Measurements from ENCODE around the gene SLC10A7.

DNA sequence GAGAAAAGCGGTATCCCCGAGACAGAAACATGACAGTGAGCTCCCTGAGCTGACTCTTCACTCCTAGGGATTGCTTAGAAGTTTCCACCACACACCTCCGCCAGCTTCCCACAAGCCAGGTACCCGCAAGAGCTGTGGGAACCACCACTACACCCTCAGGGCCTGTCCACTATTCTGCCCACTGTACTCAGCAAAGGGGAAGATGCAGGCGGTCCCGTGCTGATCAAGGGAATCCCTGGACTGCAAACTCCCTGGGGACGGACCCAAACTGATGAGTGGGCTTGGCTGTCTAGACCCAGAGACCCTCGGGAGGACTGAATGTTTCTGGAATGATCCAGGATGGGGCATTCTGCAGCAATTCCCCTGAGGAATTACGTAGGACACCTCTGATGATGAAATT is 277.2 kb downstream of the SLC10A7 start:
- no peak for TF ChIP-seq CSDC2 (CRISPR knock-in tag; IDR thresholded peaks at IDR 0.05)
- TF ChIP-seq PPARA (CRISPR knock-in tag; IDR thresholded peaks at IDR 0.05; ENCODE audit: borderline replicate concordance): no peak
- TF ChIP-seq ZNF565 (CRISPR knock-in tag; conservative IDR thresholded peaks at IDR 0.05; ENCODE audit: low read depth): no peak
- TF ChIP-seq BACH2 (CRISPR knock-in tag; IDR thresholded peaks at IDR 0.05; ENCODE audit: borderline replicate concordance): no peak
- no peak for TF ChIP-seq GLIS3 (CRISPR knock-in tag; IDR thresholded peaks at IDR 0.05)
- no peak for TF ChIP-seq POU6F1 (CRISPR knock-in tag; IDR thresholded peaks at IDR 0.05; ENCODE audit: borderline replicate concordance, low read depth)
- no peak for TF ChIP-seq ZFP30 (CRISPR knock-in tag; IDR thresholded peaks at IDR 0.05)
- no peak for TF ChIP-seq SNAI2 (CRISPR knock-in tag; IDR thresholded peaks at IDR 0.05)
- TF ChIP-seq ESRRG (CRISPR knock-in tag; IDR thresholded peaks at IDR 0.05): no peak
